Nephron (organoid): ENCODE results near the gene RTN4.

Source experiments
- H3K27ac Mint-ChIP-seq, 3 experiments: 2 replicates each; pipeline ENCODE4 v1.8.0; 2020; ENCODE audit warnings: mixed read lengths in 3 of 3, mild to moderate bottlenecking in 2 of 3, moderate library complexity in 1 of 3
- H3K27me3 Mint-ChIP-seq: 2 replicates; pipeline ENCODE4 v1.8.0; 2021; ENCODE audit warnings: low read depth, mild to moderate bottlenecking, moderate library complexity, mixed read lengths
- H3K36me3 Mint-ChIP-seq: 2 replicates; pipeline ENCODE4 v1.8.0; 2020; ENCODE audit warnings: low read depth, mixed read lengths
- H3K4me1 Mint-ChIP-seq: 2 replicates; pipeline ENCODE4 v1.8.0; 2020; ENCODE audit warnings: mixed read lengths
- H3K4me3 Mint-ChIP-seq, 3 experiments: 2 replicates each; pipeline ENCODE4 v1.8.0; 2020; ENCODE audit warnings: mild to moderate bottlenecking in 3 of 3, mixed read lengths in 3 of 3, moderate library complexity in 2 of 3
- H3K9me3 Mint-ChIP-seq: 2 replicates; pipeline ENCODE4 v1.8.0; 2020; ENCODE audit warnings: mixed read lengths
- CTCF ChIP-seq, 3 experiments: fragments of 200-600 bp; sonication (generic); IDR thresholded peaks; one replicate each; pipeline ENCODE4 v1.5.0; 2021; ENCODE audit warnings: antibody characterized with exemption in 3 of 3; ENCODE audit not compliant: unreplicated experiment in 3 of 3

Gene RTN4

GRCh38 chr2:54952978-54953456 is 97.2 kb downstream of the RTN4 start:
- Mint-ChIP-seq H3K27me3 (no peaks in the 10 kb centered on the region), H3K4me1 (peaks cover 10% of the 10 kb centered on the region), H3K4me3 (no peak overlapping the region), H3K36me3 (no peaks in the 10 kb centered on the region), H3K9me3 (no peaks in the 10 kb centered on the region), H3K27ac (no peak overlapping the region)
- no peak for TF ChIP-seq CTCF (IDR thresholded peaks at IDR 0.05; ENCODE audit: unreplicated experiment in 3 of 3)

- Mint-ChIP-seq H3K9me3 (no peaks in the 10 kb centered on the region), H3K27ac (no peak overlapping the region), H3K4me3 (no peak overlapping the region), H3K4me1 (peaks cover 15% of the 10 kb centered on the region), H3K27me3 (no peaks in the 10 kb centered on the region), H3K36me3 (no peaks in the 10 kb centered on the region)
- TF ChIP-seq CTCF (IDR thresholded peaks at IDR 0.05; ENCODE audit: unreplicated experiment in 3 of 3) = no peak
These were observed 97.8 kb downstream of the RTN4 start for GRCh38 chr2:54952425-54952824.

- no peaks in the 10 kb centered on the region for H3K36me3 Mint-ChIP-seq
- TF ChIP-seq CTCF (IDR thresholded peaks at IDR 0.05; ENCODE audit: unreplicated experiment in 3 of 3) = no peak
- no peak overlapping the region for H3K4me3 Mint-ChIP-seq
- H3K4me1 Mint-ChIP-seq = peaks cover 11% of the 10 kb centered on the region
- H3K27me3 Mint-ChIP-seq = no peaks in the 10 kb centered on the region
- H3K27ac Mint-ChIP-seq = no peak overlapping the region
- no peaks in the 10 kb centered on the region for H3K9me3 Mint-ChIP-seq
These were observed 99.4 kb downstream of the RTN4 start for GRCh38 chr2:54950811-54951210.

GRCh38 chr2:54949431-54949830 is 100.8 kb downstream of the RTN4 start:
- H3K36me3 Mint-ChIP-seq = no peaks in the 10 kb centered on the region

GRCh38 chr2:54948120-54948519 is 102.1 kb downstream of the RTN4 start:
- TF ChIP-seq CTCF (IDR thresholded peaks at IDR 0.05; ENCODE audit: unreplicated experiment in 3 of 3) = no peak
- no peak overlapping the region for H3K4me3 Mint-ChIP-seq
- peaks cover 16% of the 10 kb centered on the region for H3K4me1 Mint-ChIP-seq
- peaks cover 3% of the 10 kb centered on the region for H3K9me3 Mint-ChIP-seq
- no peaks in the 10 kb centered on the region for H3K36me3 Mint-ChIP-seq
- no peaks in the 10 kb centered on the region for H3K27me3 Mint-ChIP-seq
- no peak overlapping the region for H3K27ac Mint-ChIP-seq

More at GRCh38 chr2:54949431-54949830, 100.8 kb downstream of the RTN4 start:
- H3K9me3 Mint-ChIP-seq = peaks cover 3% of the 10 kb centered on the region
- H3K27me3 Mint-ChIP-seq = no peaks in the 10 kb centered on the region
- TF ChIP-seq CTCF (IDR thresholded peaks at IDR 0.05; ENCODE audit: unreplicated experiment in 3 of 3) = no peak
- H3K4me3 Mint-ChIP-seq = no peak overlapping the region
- no peak overlapping the region for H3K27ac Mint-ChIP-seq
- peaks cover 16% of the 10 kb centered on the region for H3K4me1 Mint-ChIP-seq

- Mint-ChIP-seq H3K9me3 (peaks cover 3% of the 10 kb centered on the region), H3K4me3 (no peak overlapping the region), H3K36me3 (no peaks in the 10 kb centered on the region), H3K4me1 (peaks cover 16% of the 10 kb centered on the region), H3K27me3 (no peaks in the 10 kb centered on the region), H3K27ac (no peak overlapping the region)
- TF ChIP-seq CTCF (IDR thresholded peaks at IDR 0.05; ENCODE audit: unreplicated experiment in 3 of 3) = no peak
These were observed 102.6 kb downstream of the RTN4 start for GRCh38 chr2:54947646-54948045.
